Forelimb muscle (tissue), 1 donor: ENCODE results near the gene WDR87. TPM values are rescaled to one million over a fixed set of nuclear protein-coding genes. Genes with fewer than 3 reads are reported as not detected.

Experiments
- DNase-seq: peaks from one replicate; pipeline ENCODE4 v3.0.0-alpha.2; 2013; ENCODE audit warnings: low read depth
- polyA plus RNA-seq: library from polyadenylated mRNA; unstranded; fragments of 120-200 nt; gene quantifications from one replicate; pipeline ENCODE4 v1.2.1, GENCODE V29; 2013; ENCODE audit not compliant: insufficient read length

WDR87 gene
- polyA plus RNA-seq: 0.19 TPM

GRCh38 chr19:37905946-37906868 lies at the start of gene WDR87:
WDR87 (minus strand) TSS chr19:37906594; CDS start chr19:37898239, 8,355 bp downstream.
- DNase-seq: peak; percentile 11

- DNase-seq: no peak
These were observed 49.6 kb upstream of the WDR87 start for GRCh38 chr19:37955986-37956385.

GRCh38 chr19:37954421-37954874 lies 48.1 kb upstream of the WDR87 start:
- no peak for DNase-seq

- no peak for DNase-seq
These were observed 47.5 kb upstream of the WDR87 start for GRCh38 chr19:37953918-37954303.

GRCh38 chr19:37953171-37953917 lies 47.0 kb upstream of the WDR87 start:
- DNase-seq: no peak

GRCh38 chr19:37951816-37952210 lies 45.4 kb upstream of the WDR87 start:
- DNase-seq: no peak

GRCh38 chr19:37950471-37951175 lies 44.2 kb upstream of the WDR87 start:
- DNase-seq: no peak

GRCh38 chr19:37948362-37948761 lies 42.0 kb upstream of the WDR87 start:
- DNase-seq: no peak

- no peak for DNase-seq
These were observed 41.4 kb upstream of the WDR87 start for GRCh38 chr19:37947778-37948177.

GRCh38 chr19:37946132-37946531 lies 39.7 kb upstream of the WDR87 start:
- DNase-seq: no peak

GRCh38 chr19:37943480-37943879 lies 37.1 kb upstream of the WDR87 start:
- DNase-seq: no peak

GRCh38 chr19:37942516-37942902 lies 36.1 kb upstream of the WDR87 start:
- DNase-seq: no peak

GRCh38 chr19:37941782-37942515 lies 35.6 kb upstream of the WDR87 start:
- DNase-seq: no peak

GRCh38 chr19:37938353-37938752 lies 32.0 kb upstream of the WDR87 start:
- no peak for DNase-seq

- no peak for DNase-seq
These were observed 30.5 kb upstream of the WDR87 start for GRCh38 chr19:37936886-37937285.

GRCh38 chr19:37936166-37936565 lies 29.8 kb upstream of the WDR87 start:
- DNase-seq: no peak

GRCh38 chr19:37935341-37935740 lies 28.9 kb upstream of the WDR87 start:
- no peak for DNase-seq

- DNase-seq: peak; percentile 29
These were observed 27.6 kb upstream of the WDR87 start for GRCh38 chr19:37933937-37934358.

GRCh38 chr19:37932985-37933936 lies 26.9 kb upstream of the WDR87 start:
- no peak for DNase-seq
